PFSK-1 (cell line): ENCODE measurements around the gene CDC42BPB.

Source experiments
- FOXP2 ChIP-seq: optimal IDR thresholded peaks from 2 replicates; pipeline ENCODE3; 2011; ENCODE audit warnings: borderline replicate concordance, control low read depth, inconsistent platforms; ENCODE audit not compliant: insufficient read depth; ENCODE audit errors: extremely low read length, extremely low read depth
- POLR2AphosphoS5 ChIP-seq: IDR thresholded peaks from 2 replicates; pipeline ENCODE4 v1.6.1; 2012; ENCODE audit warnings: low read depth, mild to moderate bottlenecking, control low read depth, low read length, moderate library complexity
- SIN3A ChIP-seq: IDR thresholded peaks from 2 replicates; pipeline ENCODE4 v1.6.1; 2012; ENCODE audit warnings: mild to moderate bottlenecking, low read length, moderate library complexity, borderline replicate concordance; ENCODE audit not compliant: insufficient read depth
- TAF1 ChIP-seq: IDR thresholded peaks from 2 replicates; pipeline ENCODE4 v1.6.1; 2012; ENCODE audit warnings: low read length, control low read depth, borderline replicate concordance; ENCODE audit not compliant: insufficient read depth
- TF ChIP-seq, protein P1 (sequence below), 2 experiments: IDR thresholded peaks; 2 replicates each; pipeline versions ENCODE4 v1.6.1 to v1.8.0; 2011 to 2012; ENCODE audit warnings: low read depth in 2 of 2, low read length in 2 of 2, control low read depth in 1 of 2, inconsistent platforms in 1 of 2, mild to moderate bottlenecking in 1 of 2, moderate library complexity in 1 of 2; ENCODE audit not compliant: insufficient read depth in 1 of 2

Gene CDC42BPB

DNA sequence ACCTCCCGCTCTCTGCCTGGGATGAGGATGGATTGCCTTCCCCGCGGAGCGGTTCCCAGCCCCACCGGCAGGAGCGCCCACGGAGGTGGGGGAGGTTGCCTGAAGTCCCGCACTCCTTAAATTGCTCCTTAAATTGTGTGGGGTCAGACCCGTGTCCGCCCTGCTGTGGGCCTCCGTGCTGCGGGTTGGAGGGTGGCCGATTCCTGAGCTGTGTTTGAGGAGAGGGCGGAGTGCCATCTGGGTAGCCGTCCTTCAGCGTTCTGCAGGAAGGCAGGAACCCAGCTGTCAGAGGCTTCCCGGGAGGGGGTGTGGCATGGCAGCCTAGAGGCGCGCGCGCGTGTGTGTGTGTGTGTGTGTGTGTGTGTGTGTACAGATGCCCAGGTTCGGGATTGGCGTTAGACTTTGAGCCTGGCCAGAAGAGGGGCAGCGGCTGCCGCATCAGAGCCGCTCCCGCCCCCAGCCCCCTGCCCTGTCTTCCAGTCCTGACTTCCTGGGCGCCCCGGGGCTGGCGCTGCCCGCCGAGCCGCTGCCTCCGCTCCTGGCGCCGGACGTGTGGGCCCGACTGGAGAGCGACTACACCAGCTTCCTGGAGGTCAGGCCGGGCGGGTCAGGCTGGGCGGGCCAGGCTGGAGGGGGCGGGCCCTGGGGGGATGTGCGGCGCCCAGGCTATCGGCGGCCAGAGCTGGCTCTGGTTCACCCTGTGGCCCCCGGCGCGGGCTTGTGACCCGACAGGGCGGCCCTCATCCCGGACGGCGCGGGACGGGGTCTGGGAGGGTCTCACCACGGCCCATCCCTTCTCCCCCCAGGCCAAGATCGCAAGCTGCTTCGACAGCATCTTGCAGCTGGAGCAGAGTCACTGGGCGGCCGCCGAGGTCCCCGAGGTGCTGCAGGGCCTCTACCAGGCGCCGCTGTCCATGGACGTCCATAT lies 46.4 kb upstream of the CDC42BPB start:
- no peak for TF ChIP-seq SIN3A
- no peak for TF ChIP-seq TAF1
- TF ChIP-seq, protein P1, sequence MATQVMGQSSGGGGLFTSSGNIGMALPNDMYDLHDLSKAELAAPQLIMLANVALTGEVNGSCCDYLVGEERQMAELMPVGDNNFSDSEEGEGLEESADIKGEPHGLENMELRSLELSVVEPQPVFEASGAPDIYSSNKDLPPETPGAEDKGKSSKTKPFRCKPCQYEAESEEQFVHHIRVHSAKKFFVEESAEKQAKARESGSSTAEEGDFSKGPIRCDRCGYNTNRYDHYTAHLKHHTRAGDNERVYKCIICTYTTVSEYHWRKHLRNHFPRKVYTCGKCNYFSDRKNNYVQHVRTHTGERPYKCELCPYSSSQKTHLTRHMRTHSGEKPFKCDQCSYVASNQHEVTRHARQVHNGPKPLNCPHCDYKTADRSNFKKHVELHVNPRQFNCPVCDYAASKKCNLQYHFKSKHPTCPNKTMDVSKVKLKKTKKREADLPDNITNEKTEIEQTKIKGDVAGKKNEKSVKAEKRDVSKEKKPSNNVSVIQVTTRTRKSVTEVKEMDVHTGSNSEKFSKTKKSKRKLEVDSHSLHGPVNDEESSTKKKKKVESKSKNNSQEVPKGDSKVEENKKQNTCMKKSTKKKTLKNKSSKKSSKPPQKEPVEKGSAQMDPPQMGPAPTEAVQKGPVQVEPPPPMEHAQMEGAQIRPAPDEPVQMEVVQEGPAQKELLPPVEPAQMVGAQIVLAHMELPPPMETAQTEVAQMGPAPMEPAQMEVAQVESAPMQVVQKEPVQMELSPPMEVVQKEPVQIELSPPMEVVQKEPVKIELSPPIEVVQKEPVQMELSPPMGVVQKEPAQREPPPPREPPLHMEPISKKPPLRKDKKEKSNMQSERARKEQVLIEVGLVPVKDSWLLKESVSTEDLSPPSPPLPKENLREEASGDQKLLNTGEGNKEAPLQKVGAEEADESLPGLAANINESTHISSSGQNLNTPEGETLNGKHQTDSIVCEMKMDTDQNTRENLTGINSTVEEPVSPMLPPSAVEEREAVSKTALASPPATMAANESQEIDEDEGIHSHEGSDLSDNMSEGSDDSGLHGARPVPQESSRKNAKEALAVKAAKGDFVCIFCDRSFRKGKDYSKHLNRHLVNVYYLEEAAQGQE (IDR thresholded peaks at IDR 0.05; ENCODE audit: insufficient read depth in 1 of 2, low read depth in 2 of 2, low read length in 2 of 2), result no peak
- no peak for TF ChIP-seq POLR2AphosphoS5
- no peak for TF ChIP-seq FOXP2

DNA sequence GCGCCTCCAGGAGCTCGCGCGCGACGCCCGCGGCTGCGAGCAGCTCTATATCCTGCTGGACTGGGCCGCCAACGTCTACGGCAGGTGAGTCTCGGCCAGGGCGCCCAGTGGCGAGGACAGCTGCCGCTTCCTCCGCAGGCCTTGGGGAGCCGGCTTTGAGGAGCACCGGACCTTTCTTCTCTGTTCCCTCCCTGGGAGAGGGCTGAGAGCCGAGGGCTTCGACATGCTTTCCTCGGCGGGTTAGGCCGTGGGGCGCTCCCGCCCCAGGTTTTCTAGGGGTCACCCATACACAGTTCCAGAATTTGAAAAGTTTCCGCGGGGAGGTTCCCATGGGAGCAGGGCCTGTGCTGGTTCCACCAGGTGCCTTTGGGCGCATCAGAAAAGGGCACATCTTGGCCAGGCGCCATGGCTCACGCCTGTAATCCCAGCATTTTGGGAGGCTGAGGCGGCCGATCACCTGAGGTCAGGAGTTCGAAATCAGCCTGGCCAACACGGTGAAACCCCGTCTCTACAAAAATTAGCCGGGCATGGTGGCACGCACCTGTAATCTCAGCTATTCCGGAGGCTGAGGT lies 45.4 kb upstream of the CDC42BPB start:
- TF ChIP-seq TAF1 (no peak), FOXP2 (no peak), SIN3A (no peak), POLR2AphosphoS5 (no peak)
- TF ChIP-seq, protein P1 (IDR thresholded peaks at IDR 0.05; ENCODE audit: insufficient read depth in 1 of 2, low read depth in 2 of 2, low read length in 2 of 2), result no peak

DNA sequence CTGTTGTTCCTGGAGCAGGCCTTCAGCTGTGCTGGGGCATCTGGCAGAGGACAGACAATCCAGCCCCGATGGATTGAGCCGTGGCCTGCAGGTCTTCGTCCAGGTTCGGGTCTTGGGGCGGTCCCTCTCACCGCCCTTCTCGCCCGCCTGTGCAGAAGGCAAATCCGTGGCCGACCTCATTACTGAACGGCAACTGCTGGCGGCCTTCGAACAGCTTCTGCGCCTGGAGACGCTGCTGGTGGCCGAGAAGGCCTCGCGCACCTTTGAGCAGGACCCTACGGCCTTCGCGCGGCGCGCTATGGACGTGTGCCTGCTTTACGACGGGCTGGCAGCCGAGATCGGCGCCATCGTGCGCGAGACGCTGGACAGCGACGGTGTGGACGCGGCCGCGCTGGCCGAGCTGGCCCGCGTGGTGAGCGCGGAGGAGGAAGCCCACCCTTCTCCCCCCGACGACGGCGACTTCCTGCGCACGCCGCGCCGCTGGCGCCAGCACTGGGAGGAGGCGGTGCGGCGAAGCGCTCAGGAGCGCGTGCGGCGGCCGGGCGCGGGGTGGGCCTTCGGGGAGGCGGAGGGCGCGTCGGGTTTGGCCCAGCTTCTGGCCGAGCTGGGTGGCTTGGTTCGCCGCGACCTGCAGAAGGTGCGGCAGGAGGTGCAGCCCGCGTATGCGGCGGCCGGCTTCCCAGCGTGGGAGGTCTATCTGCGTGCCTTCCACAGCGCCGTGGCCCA lies 44.8 kb upstream of the CDC42BPB start:
- TF ChIP-seq FOXP2 (no peak), TAF1 (no peak), POLR2AphosphoS5 (no peak), SIN3A (no peak)
- TF ChIP-seq, protein P1 (IDR thresholded peaks at IDR 0.05; ENCODE audit: insufficient read depth in 1 of 2, low read depth in 2 of 2, low read length in 2 of 2), result no peak

DNA sequence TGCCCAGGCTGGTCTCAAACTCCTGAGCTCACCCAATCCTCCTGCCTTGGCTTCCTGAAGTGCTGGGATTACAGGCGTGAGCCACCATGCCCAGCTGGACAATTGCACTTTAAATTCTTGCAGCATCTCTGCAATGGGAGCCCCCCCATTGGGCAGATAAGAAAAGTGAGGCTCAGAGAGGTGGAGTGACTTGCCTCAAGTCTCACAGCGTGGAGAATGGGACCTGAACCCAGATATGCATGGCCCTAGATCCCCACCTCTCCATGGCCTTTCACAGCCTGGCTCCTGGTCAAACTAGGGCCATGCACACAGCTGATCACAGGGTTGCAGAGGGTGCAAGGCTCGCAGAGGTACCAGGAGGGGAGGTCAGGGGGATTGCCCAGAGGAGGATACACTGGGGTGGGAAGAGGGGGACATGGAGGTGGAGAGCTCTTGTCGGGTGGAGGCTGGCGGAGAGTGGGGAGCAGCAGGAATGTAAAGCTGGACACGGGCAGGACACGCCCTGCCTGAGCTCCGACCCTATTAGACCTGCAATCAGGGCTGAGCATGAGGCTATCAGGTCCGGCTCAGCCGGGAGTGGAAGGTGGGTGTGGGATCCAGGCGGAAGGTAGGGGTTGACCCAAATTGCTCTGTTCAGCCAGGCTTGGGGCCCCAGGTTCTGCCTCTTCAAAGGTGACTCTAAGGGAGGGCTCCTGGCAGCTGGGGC lies 44.1 kb upstream of the CDC42BPB start:
- TF ChIP-seq, protein P1 (IDR thresholded peaks at IDR 0.05; ENCODE audit: insufficient read depth in 1 of 2, low read depth in 2 of 2, low read length in 2 of 2), result no peak
- TF ChIP-seq FOXP2 (no peak), POLR2AphosphoS5 (no peak), SIN3A (no peak), TAF1 (no peak)
